Measurements from ENCODE around the gene IKZF3. TPM values are rescaled to one million over a fixed set of nuclear protein-coding genes. Genes with fewer than 3 reads are reported as not detected.

IKZF3 gene
- total and polyA plus RNA-seq, 10 of the 15 experiments (the other 5 are each of a cell fraction or from before 2014, with no cell fraction given) = 5.5 to 98.2 (median 47.6) TPM

DNA sequence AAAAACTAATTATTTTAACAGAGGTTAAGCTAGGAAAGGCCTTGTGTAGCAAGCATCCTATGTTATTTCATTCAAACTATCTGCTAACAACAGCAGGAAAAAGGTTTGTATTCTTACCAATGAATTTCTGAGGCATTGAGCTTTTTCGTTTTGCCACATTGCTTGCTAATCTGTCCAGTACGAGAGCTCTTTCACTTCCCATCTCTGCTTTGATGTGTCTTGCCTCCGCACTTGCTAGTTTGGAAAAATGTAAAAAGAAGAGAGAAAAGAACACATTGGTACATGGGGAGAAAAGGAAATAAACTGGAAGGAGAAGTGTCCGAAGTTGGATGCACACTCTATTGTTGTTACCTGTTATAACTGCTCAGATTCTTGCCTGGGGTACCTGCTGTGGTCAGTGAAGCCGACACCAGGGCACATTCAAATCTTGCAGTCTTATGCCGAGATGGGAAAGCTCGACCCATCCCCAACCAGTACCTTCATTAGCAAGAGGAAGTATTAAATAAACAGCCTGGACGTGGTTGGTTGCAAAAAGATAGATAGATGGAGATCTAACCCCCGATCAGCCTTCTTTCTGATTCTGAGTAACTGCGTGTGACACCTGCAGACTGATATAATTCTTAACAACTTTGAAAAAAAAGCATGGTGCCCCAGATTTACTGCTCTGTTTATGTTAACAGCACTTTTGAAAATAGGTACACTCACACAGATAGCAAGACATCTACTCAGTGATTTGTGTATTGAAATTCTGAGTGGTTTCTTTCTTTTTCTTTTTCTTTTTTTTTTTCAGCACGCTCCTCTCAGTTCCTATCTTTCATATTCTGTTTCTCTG lies 86.4 kb downstream of the IKZF3 start (continued):
- TF ChIP-seq ZNF687 (IDR thresholded peaks at IDR 0.05) = no peak
- TF ChIP-seq, protein P1, sequence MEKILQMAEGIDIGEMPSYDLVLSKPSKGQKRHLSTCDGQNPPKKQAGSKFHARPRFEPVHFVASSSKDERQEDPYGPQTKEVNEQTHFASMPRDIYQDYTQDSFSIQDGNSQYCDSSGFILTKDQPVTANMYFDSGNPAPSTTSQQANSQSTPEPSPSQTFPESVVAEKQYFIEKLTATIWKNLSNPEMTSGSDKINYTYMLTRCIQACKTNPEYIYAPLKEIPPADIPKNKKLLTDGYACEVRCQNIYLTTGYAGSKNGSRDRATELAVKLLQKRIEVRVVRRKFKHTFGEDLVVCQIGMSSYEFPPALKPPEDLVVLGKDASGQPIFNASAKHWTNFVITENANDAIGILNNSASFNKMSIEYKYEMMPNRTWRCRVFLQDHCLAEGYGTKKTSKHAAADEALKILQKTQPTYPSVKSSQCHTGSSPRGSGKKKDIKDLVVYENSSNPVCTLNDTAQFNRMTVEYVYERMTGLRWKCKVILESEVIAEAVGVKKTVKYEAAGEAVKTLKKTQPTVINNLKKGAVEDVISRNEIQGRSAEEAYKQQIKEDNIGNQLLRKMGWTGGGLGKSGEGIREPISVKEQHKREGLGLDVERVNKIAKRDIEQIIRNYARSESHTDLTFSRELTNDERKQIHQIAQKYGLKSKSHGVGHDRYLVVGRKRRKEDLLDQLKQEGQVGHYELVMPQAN (conservative IDR thresholded peaks at IDR 0.05) = 0 out of 2 replicates have a peak, but pooled peaks have one; percentile 43
- TF ChIP-seq, protein P2, sequence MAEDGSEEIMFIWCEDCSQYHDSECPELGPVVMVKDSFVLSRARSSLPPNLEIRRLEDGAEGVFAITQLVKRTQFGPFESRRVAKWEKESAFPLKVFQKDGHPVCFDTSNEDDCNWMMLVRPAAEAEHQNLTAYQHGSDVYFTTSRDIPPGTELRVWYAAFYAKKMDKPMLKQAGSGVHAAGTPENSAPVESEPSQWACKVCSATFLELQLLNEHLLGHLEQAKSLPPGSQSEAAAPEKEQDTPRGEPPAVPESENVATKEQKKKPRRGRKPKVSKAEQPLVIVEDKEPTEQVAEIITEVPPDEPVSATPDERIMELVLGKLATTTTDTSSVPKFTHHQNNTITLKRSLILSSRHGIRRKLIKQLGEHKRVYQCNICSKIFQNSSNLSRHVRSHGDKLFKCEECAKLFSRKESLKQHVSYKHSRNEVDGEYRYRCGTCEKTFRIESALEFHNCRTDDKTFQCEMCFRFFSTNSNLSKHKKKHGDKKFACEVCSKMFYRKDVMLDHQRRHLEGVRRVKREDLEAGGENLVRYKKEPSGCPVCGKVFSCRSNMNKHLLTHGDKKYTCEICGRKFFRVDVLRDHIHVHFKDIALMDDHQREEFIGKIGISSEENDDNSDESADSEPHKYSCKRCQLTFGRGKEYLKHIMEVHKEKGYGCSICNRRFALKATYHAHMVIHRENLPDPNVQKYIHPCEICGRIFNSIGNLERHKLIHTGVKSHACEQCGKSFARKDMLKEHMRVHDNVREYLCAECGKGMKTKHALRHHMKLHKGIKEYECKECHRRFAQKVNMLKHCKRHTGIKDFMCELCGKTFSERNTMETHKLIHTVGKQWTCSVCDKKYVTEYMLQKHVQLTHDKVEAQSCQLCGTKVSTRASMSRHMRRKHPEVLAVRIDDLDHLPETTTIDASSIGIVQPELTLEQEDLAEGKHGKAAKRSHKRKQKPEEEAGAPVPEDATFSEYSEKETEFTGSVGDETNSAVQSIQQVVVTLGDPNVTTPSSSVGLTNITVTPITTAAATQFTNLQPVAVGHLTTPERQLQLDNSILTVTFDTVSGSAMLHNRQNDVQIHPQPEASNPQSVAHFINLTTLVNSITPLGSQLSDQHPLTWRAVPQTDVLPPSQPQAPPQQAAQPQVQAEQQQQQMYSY (CRISPR knock-in tag; IDR thresholded peaks at IDR 0.05) = no peak
- TF ChIP-seq KAT2A (conservative IDR thresholded peaks at IDR 0.05; ENCODE audit: control insufficient read depth, low read depth, low read length) = no peak
- TF ChIP-seq ZNF207 (IDR thresholded peaks at IDR 0.05; ENCODE audit: borderline replicate concordance) = no peak
- TF ChIP-seq DPF2 (IDR thresholded peaks at IDR 0.05) = peak; percentile 60
- TF ChIP-seq SREBF2 (IDR thresholded peaks at IDR 0.05; ENCODE audit: low read length) = no peak
- TF ChIP-seq ZBTB40 (IDR thresholded peaks at IDR 0.05; ENCODE audit: borderline replicate concordance) = no peak; the same call in 1 of the 2 replicates
- TF ChIP-seq SREBF1 (IDR thresholded peaks at IDR 0.05; ENCODE audit: low read length) = no peak
- no peak for TF ChIP-seq USF2 (IDR thresholded peaks at IDR 0.05; ENCODE audit: borderline replicate concordance, low read depth, low read length)
- peak; percentile 61 for TF ChIP-seq POLR2AphosphoS5 (IDR thresholded peaks at IDR 0.05; ENCODE audit: low read length)
